ENCODE results near the gene IFT20.

IFT20 gene

GRCh38 chr17:28342313-28342712 lies 7.0 kb upstream of the IFT20 start:
- TF ChIP-seq NFIC (IDR thresholded peaks at IDR 0.05) (no peak), CEBPB (IDR thresholded peaks at IDR 0.05) (no peak), USF1 (IDR thresholded peaks at IDR 0.05) (no peak), CREB1 (IDR thresholded peaks at IDR 0.05; ENCODE audit: low read depth) (no peak), EP300 (IDR thresholded peaks at IDR 0.05; ENCODE audit: borderline replicate concordance) (no peak), ZBTB7A (IDR thresholded peaks at IDR 0.05; ENCODE audit: low read depth) (no peak), FOXM1 (IDR thresholded peaks at IDR 0.05; ENCODE audit: borderline replicate concordance, low read depth) (no peak), YY1 (IDR thresholded peaks at IDR 0.05; ENCODE audit: low read depth) (no peak), EGR1 (IDR thresholded peaks at IDR 0.05) (no peak), TAF1 (IDR thresholded peaks at IDR 0.05; ENCODE audit: low read depth) (no peak), TEAD4 (IDR thresholded peaks at IDR 0.05) (no peak), TCF12 (IDR thresholded peaks at IDR 0.05; ENCODE audit: low read depth) (no peak), REST (IDR thresholded peaks at IDR 0.05; ENCODE audit: low read depth) (no peak), RAD21 (IDR thresholded peaks at IDR 0.05; ENCODE audit: low read depth) (no peak)
- TF ChIP-seq, protein P1, sequence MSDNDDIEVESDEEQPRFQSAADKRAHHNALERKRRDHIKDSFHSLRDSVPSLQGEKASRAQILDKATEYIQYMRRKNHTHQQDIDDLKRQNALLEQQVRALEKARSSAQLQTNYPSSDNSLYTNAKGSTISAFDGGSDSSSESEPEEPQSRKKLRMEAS (IDR thresholded peaks at IDR 0.05) = no peak

- TF ChIP-seq RAD21 (IDR thresholded peaks at IDR 0.05; ENCODE audit: low read depth) (no peak), EP300 (IDR thresholded peaks at IDR 0.05; ENCODE audit: borderline replicate concordance) (no peak), TEAD4 (IDR thresholded peaks at IDR 0.05) (no peak), CEBPB (IDR thresholded peaks at IDR 0.05) (no peak), YY1 (IDR thresholded peaks at IDR 0.05; ENCODE audit: low read depth) (no peak), TCF12 (IDR thresholded peaks at IDR 0.05; ENCODE audit: low read depth) (no peak), EGR1 (IDR thresholded peaks at IDR 0.05) (no peak), CREB1 (IDR thresholded peaks at IDR 0.05; ENCODE audit: low read depth) (no peak), NFIC (IDR thresholded peaks at IDR 0.05) (no peak), REST (IDR thresholded peaks at IDR 0.05; ENCODE audit: low read depth) (no peak), ZBTB7A (IDR thresholded peaks at IDR 0.05; ENCODE audit: low read depth) (no peak), USF1 (IDR thresholded peaks at IDR 0.05) (no peak), TAF1 (IDR thresholded peaks at IDR 0.05; ENCODE audit: low read depth) (no peak), FOXM1 (IDR thresholded peaks at IDR 0.05; ENCODE audit: borderline replicate concordance, low read depth) (no peak)
- TF ChIP-seq, protein P1 (IDR thresholded peaks at IDR 0.05) = no peak
Observed at GRCh38 chr17:28341516-28341915, 6.2 kb upstream of the IFT20 start.

DNA sequence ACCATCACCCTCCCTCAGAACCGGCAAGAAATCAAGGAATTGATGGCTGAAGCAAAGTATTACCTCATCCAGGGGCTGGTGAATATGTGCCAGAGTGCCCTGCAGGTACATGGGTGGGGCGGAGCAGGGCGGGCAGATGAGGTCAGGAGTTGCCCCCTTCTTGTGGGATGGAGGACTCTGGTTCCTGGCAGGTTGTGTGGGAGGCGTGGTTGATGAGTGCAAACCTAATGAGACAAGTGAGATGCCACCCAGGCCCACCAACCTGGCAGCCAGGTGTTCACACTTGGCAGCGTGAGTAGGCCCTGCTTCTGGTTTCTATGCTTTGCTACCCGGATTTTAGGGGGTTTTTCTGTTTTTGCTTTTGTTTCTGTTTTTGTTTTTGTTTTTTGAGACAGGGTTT lies 5.1 kb upstream of the IFT20 start:
- no peak for TF ChIP-seq EGR1 (IDR thresholded peaks at IDR 0.05)

DNA sequence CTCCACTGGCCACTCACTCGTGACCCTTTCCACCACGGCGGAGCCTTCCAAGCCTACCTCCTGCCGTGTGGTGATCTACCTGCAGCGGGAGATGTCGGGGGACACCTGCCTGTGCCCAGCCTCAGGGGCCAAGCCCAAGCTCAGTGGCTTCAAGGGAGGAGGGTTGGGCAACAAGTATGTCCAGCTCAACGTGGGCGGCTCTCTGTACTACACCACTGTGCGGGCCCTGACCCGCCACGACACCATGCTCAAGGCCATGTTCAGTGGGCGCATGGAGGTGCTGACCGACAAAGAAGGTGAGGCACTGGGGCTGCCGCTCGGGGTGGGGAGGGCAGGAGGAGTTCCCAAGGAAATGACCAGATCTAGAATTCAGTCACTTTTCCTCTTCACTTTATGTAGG lies 4.2 kb upstream of the IFT20 start:
- TF ChIP-seq TAF1 (IDR thresholded peaks at IDR 0.05; ENCODE audit: low read depth) (no peak), CEBPB (IDR thresholded peaks at IDR 0.05) (no peak), REST (IDR thresholded peaks at IDR 0.05; ENCODE audit: low read depth) (no peak), EP300 (IDR thresholded peaks at IDR 0.05; ENCODE audit: borderline replicate concordance) (no peak), EGR1 (IDR thresholded peaks at IDR 0.05) (no peak), YY1 (IDR thresholded peaks at IDR 0.05; ENCODE audit: low read depth) (no peak), RAD21 (IDR thresholded peaks at IDR 0.05; ENCODE audit: low read depth) (no peak)

All from Ishikawa (cell line).